H54 (cell line): ENCODE data around the gene HYAL3.

Experiments
- DNase-seq: peaks from one replicate; pipeline ENCODE4 v3.0.0; 2011; ENCODE audit warnings: low spot score, mixed read lengths; ENCODE audit not compliant: insufficient read length
- FAIRE-seq: peaks from 3 replicates; lab custom pipeline; 2011; peaks lifted over from hg19 to GRCh38; lab: Jason Lieb, UNC
- POLR2A ChIP-seq: IDR thresholded peaks from 2 replicates; pipeline ENCODE4 v1.6.1; 2011; ENCODE audit warnings: low read depth, mild to moderate bottlenecking, low read length

Gene HYAL3

DNA sequence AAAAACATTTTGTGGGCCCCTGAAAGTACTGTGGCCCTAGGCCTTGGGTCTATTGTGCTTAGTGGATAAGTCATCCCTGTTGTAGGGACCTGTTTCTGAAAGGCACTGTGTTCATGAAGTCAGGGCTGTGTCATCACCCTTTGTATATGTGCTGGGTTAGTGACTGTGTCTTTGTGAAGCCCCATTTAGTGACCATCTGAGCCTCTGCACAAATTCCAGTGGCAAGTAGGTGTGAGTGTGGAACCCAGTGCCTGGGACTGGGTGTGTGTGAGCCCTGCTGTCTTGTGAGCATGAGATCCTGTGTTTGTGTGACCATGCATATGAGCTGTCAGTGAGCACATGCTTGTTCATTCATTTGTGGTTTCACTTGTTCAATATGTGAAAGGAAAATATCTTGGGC, 5.4 kb upstream of the HYAL3 start:
- DNase-seq (no peak), FAIRE-seq (no peak)
- no peak for TF ChIP-seq POLR2A

DNA sequence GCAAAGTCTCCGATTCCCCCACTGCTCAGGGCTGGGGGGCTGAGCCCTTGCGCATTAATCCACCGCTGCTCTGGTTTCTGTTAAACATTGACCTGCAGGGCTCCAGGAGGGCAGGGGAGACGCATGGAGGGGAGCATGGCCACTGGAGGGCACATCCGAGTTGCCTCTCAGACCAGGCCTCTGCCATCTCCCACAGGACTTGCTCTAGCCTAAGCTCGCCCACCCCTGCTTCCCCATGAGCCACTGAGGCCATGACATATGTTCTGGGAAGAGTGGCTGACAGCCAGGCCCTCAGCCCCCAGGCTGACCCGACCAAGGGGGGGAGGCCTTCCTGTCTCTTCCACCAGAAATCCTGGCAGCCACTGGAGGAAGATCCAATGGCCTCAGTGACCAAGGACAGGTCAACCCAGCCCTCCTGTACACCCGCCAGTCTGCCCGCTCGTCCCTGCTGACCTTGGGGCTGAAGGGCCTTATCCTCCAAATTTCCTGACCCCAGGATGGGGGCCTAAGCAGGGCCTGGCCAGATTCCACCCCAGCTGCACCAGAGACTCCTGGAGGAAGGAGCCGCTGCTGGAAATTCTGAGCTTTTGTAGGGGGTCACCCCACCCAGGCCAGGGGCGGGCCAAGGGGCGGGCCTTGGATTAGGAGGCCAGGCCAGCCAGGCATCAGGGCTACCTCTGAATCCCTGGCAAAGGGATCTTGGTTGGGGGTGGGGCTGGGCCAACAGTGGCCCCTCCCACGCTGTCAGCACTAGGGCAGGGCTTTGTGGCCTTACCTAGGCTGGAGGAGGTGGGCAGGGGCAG, 4.0 kb upstream of the HYAL3 start, which contains the start of gene HYAL1:
Gene HYAL1 (minus strand): TSS at position 562 of the 803 bp plus-strand sequence. CDS start 618 bp downstream, outside the sequence.
- FAIRE-seq (no peak), DNase-seq (no peak)
- no peak for TF ChIP-seq POLR2A

DNA sequence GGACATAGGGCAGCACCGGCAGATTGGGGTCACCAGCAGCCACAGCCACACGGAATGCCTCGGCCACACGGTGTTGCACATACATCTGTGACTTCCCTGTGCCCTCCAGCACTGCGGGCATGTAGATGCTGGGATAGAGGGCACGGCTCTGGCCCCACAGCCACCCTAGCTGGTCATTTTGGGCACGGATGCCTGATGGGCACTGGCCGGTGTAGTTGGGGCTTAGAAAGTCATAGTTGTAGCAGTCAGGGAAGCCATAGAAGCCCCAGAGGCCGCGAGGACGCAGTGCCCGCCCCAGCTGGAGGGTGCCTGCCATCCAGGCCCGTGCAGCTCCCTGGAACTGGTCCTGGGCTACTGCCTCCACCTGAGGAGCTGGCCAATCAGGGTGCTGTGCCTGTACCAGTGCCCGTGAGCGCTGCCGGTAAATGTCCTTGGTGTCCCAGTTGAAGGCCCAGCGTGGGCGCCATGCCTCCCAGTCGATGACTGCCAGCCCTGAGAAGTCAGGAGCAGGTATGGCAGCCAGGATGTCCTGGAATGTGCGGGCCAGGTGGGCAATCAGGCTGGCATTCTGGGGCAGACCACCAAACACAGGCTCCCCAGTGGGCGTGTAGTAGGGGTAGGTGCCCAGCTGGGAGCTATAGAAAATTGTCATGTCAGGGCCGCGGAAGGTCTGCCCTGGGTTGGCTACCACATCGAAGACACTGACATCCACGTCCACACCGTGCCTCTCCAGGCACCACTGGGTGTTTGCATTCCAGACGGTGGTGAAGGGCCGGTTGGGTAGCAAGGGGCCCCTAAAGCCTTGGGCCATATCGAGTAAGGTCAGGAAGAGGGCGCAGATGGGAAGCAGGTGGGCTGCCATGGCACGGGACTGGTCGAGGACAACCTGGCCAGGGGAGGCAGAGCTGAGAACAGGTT, 3.1 kb upstream of the HYAL3 start:
- no peak for FAIRE-seq
- no peak for DNase-seq
- TF ChIP-seq POLR2A: no peak

GRCh38 chr3:50300681-50301254, 1.6 kb upstream of the HYAL3 start:
- no peak for TF ChIP-seq POLR2A
- FAIRE-seq: no peak

GRCh38 chr3:50299929-50300680, 900 bp upstream of the HYAL3 start:
- no peak for TF ChIP-seq POLR2A
- no peak for FAIRE-seq
- no peak for DNase-seq

More at GRCh38 chr3:50300681-50301254, 1.6 kb upstream of the HYAL3 start:
- DNase-seq: no peak

- peak; percentile 29; the same call in 1 of the 2 replicates for TF ChIP-seq POLR2A
- FAIRE-seq: no peak
- peak; percentile 93 for DNase-seq
These were observed 378 bp upstream of the HYAL3 start for GRCh38 chr3:50299638-50299928.

- TF ChIP-seq POLR2A: no peak
- no peak for FAIRE-seq
- DNase-seq: no peak
These were observed 1.1 kb downstream of the HYAL3 start for GRCh38 chr3:50297896-50298725.

GRCh38 chr3:50297384-50297775, 1.8 kb downstream of the HYAL3 start:
- DNase-seq (no peak), FAIRE-seq (no peak)
- TF ChIP-seq POLR2A: no peak

- no peak for TF ChIP-seq POLR2A
- no peak for FAIRE-seq
- no peak for DNase-seq
These were observed 2.4 kb downstream of the HYAL3 start for GRCh38 chr3:50296721-50297383.

DNA sequence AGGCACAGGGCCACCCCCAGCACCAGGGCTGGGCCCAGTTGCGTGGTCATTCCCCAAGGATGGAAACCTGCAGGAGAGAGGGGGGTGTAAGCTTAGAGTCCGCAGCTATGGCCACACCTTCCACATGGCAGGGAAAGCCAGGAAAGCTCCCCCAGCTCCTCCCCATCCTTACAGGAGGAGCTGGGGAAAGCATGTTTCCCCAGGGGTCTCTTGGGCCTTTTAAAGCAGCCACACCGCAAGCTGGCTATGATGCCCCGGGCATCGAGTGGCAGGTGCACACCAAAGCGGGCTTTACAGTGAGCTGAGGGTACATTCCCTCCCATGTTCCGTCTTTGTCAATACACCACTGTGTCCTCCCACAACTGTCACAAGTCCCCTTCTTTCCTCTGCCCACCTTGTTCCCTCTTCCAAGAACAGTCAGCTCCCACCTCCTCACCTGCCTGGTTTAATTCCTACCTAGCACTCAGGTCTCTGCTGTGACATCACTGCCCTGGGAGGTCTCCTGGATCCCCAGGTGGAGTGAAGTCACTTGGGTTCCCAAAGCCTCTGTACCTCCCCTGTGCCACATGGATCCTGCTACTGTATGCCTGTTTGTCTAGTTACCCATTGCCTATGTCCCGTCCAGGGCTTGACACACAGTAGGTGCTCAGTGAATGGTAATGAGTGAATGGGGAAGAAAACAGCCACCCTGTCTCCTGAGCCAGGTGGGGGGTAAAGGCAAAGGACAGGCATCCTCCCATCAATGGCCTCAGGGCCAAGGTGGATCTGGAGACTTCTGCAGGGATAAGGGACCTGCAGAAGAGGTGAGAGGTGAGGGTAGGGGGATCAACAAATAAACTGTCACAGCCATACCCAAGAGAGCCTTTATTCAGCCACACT, 3.4 kb downstream of the HYAL3 start:
- no peak for TF ChIP-seq POLR2A
- DNase-seq (no peak), FAIRE-seq (no peak)
